Activated T-helper 2 cell treated with anti-CD3 and anti-CD28 coated beads, Interferon-gamma antibody, Interleukin-2, Interleukin-4, amounts not matched to agents 10 μg/mL and 5 μg/mL and 100 μg/mL, durations not matched to agents 14 hours and 24 hours and 36 hours (primary cell): ENCODE data around the gene TATDN2. TPM values are rescaled to one million over a fixed set of nuclear protein-coding genes. Genes with fewer than 3 reads are reported as not detected.
"Not testable (repeated sequence)": the region's sequence is repeated elsewhere in the genome, so short reads cannot be mapped to it uniquely, and the experiment has no call there.

ENCODE experiments used
- DNase-seq: peaks from one replicate; pipeline ENCODE4 v3.0.0; 2021; ENCODE audit warnings: low spot score
- H3K27ac Mint-ChIP-seq: one replicate; pipeline ENCODE4 v1.8.0; 2021; ENCODE audit warnings: mixed read lengths
- H3K27me3 Mint-ChIP-seq: one replicate; pipeline ENCODE4 v1.8.0; 2021; ENCODE audit warnings: low read depth, mixed read lengths
- H3K36me3 Mint-ChIP-seq: one replicate; pipeline ENCODE4 v1.8.0; 2021; ENCODE audit warnings: low read depth, mixed read lengths
- H3K4me1 Mint-ChIP-seq: one replicate; pipeline ENCODE4 v1.8.0; 2021; ENCODE audit warnings: low read depth, mixed read lengths
- H3K4me3 Mint-ChIP-seq: one replicate; pipeline ENCODE4 v1.8.0; 2021; ENCODE audit warnings: low read depth, mild to moderate bottlenecking, moderate library complexity, mixed read lengths
- H3K9me3 Mint-ChIP-seq: one replicate; pipeline ENCODE4 v1.8.0; 2021; ENCODE audit warnings: mixed read lengths
- intact Hi-C: fragments of 100-400 bp; cut with micrococcal nuclease; formaldehyde crosslinking; loops from one replicate; pipeline ENCODE4 v1.15.1; 2023
- total RNA-seq: library from RNA; stranded (reverse); gene quantifications from 2 replicates; pipeline ENCODE4 v1.2.3, GENCODE V29; 2022

The TATDN2 gene
- total RNA-seq, 1 donor from 2014 or later = 65.6 TPM

DNA sequence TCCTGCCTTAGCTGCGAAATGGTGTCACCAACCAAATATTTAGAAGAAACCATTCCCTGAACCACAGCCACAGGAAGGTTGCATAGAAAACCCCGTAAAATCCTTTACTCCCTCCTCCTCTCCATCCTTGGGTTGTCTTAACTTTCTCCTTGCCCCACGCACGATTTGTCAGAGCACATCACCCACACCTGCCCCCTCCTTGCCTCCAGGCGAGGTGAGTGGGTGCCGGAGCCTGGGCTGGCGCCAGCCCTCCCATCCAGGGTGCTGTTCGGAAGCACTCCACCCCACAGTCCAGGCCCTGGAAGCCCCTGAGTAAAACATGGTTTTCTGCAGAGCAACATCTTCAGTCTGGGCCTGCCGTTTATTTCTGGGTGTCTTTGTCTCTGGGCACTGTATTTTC is 40.8 kb downstream of the TATDN2 start:
- H3K27me3 Mint-ChIP-seq = no peaks in the 10 kb centered on the region
- peaks cover 31% of the 10 kb centered on the region for H3K4me1 Mint-ChIP-seq
- no peaks in the 10 kb centered on the region for H3K9me3 Mint-ChIP-seq
- intact Hi-C loops = loop anchor here (10.0 kb wide), 1 partner anchor 354 kb away; the partner anchor contains the start of gene CRELD1
- peaks cover 71% of the 10 kb centered on the region for H3K36me3 Mint-ChIP-seq
- H3K4me3 Mint-ChIP-seq = no peak overlapping the region
- H3K27ac Mint-ChIP-seq = no peak overlapping the region
- DNase-seq = no peak

DNA sequence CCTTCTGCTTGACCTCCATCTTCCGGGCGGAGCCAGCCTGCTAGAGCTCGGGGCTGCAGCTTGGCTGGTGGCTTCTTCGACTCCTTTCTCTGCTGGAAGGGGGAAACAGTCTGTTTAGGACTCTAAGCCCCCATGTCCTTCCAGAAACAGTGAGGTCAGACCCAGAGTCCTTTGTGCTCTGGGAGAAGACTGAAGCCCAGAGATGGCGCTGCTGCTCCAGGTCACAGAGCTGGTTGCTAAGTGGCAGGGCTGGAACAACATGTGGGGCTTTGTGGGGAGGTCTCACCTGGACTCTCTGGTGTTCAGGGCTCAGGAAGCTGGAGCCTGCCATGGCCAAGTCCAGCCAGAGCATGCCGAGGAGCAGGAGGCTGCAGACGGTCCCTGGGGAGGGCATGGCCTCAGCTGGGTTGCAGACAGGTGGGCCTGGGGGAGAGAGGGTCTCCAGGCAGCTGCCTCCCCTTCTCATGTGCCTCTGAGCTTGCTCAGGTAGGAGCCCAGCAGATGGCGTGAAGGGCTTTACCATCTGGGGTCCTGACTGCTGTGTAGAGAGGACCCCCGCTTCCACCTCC is 41.6 kb downstream of the TATDN2 start:
- H3K4me1 Mint-ChIP-seq = peaks cover 23% of the 10 kb centered on the region
- intact Hi-C loops = loop anchor here (10.0 kb wide), 1 partner anchor 355 kb away; the partner anchor contains the start of gene CRELD1
- no peak overlapping the region for H3K27ac Mint-ChIP-seq
- H3K9me3 Mint-ChIP-seq = no peaks in the 10 kb centered on the region
- no peaks in the 10 kb centered on the region for H3K27me3 Mint-ChIP-seq
- H3K4me3 Mint-ChIP-seq = no peak overlapping the region
- H3K36me3 Mint-ChIP-seq = peaks cover 73% of the 10 kb centered on the region
- no peak for DNase-seq

DNA sequence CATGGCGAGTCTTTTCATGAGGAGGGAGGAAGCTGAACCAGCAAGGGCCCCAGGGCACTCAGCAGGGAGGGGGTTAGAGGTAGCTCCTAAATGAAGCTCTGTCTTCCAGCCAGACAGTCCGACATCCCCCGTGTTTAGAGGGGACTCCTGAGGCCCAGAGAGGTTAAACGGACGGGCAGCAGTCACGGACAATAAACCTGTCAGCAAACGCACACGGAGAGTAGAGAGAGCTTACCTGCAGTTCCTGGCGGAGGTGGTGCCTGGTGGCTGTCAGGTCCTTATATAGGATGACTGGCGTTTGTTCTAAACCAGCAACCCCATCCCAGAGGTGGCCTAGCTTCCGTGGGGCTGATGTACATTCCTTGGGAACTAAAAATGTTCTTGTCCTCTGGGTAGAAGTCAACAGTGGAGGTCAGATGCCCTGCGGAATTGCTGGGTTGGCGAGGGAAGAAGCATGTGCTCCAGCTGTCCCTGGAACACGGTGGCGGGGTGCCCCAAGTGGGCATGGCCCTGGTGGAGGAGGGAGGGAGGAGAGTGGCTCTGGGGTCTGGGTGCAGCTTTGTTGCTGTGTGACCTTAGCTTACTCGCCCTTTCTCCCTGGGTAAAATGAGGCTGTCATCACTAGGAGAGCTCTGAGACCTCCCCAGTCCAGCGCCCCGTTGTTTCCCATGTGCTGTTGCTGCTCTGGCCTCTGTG is 42.4 kb downstream of the TATDN2 start:
- H3K4me1 Mint-ChIP-seq = peaks cover 17% of the 10 kb centered on the region

DNA sequence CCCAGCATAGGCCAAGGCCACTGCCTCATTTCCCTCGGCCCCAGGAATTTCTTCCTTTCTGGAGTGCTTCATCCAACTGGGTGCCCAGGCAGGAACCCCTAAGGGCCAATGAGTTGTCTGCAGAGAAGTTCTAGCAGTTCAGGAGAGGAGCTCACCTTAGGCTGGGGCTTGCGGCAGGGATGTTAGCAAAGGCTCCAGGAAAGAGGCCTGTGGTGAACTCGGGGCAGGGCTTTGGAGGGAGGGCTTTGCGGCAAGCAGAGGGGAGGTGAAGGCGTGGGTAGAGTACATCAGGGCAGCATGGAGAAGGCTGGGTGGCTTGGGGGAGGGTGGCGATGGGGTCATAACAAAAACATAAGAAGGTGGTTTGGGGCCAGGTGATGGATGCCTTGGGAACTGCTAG is 43.4 kb downstream of the TATDN2 start:
- DNase-seq = no peak
- peaks cover 71% of the 10 kb centered on the region for H3K36me3 Mint-ChIP-seq
- H3K9me3 Mint-ChIP-seq = no peaks in the 10 kb centered on the region
- no peaks in the 10 kb centered on the region for H3K27me3 Mint-ChIP-seq
- peaks cover 13% of the 10 kb centered on the region for H3K4me1 Mint-ChIP-seq
- H3K4me3 Mint-ChIP-seq = no peak overlapping the region
- peak overlapping the region; percentile 61 for H3K27ac Mint-ChIP-seq
- intact Hi-C loops = no loop called here

More for the DNA sequence above, 42.4 kb downstream of the TATDN2 start:
- Mint-ChIP-seq H3K27ac (no peak overlapping the region), H3K9me3 (no peaks in the 10 kb centered on the region), H3K36me3 (peaks cover 72% of the 10 kb centered on the region), H3K27me3 (no peaks in the 10 kb centered on the region), H3K4me3 (no peak overlapping the region)
- intact Hi-C loops = no loop called here
- no peak for DNase-seq

DNA sequence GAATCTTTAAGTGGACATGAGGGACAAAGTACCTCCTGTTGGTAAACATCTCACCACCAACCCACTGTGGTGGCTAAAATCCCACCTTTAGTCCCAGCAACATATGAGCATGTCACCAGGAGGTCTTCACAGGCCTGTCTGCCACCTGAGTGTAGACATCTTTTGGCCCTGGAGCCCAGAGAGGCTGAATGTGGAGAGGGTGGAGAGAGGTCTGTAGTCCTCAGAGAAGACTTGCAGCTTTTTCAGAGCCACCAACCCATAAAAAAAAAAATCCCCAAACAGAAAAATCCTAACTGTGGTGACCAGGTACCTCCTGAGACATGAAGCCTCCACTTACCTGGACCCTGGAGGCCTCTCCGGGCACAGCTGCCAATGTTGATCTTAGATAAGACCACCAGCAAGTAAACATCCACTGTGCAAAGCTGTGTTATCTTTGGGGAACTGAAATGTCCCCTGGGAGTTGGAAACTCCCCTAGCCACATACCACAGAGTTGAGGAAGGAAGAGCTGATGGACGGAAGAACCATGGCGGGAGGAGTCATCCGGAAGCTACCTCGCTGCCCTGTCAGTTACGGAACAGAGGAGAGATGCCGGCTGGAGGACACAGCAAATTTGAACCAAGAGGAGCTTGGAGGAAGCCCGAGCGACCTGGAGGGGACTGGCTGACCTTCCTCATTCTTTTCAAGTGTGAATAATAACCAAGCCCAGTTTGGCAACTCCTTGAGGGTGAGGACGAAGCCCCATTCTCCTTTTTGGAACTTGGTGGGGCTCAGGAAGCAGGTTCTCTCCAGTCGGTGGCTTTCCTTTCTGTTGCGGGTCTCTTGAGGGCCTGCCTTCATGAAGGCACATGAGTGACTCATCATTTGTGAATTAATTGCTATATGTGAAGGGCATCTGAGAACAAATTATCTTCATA is 44.5 kb downstream of the TATDN2 start, which contains the start of gene GHRL:
GHRL (minus strand) TSS at position 443 of the 915 bp plus-strand sequence. CDS start 2,767 bp downstream, outside the sequence.
- Mint-ChIP-seq H3K4me1 (peaks cover 13% of the 10 kb centered on the region), H3K36me3 (peaks cover 69% of the 10 kb centered on the region), H3K4me3 (no peak within 1 kb of the TSS), H3K27ac (peak within 1 kb of the TSS; percentile 61), H3K27me3 (no peaks in the 10 kb centered on the region), H3K9me3 (no peaks in the 10 kb centered on the region)
- no peak for DNase-seq
- intact Hi-C loops = no loop called here

DNA sequence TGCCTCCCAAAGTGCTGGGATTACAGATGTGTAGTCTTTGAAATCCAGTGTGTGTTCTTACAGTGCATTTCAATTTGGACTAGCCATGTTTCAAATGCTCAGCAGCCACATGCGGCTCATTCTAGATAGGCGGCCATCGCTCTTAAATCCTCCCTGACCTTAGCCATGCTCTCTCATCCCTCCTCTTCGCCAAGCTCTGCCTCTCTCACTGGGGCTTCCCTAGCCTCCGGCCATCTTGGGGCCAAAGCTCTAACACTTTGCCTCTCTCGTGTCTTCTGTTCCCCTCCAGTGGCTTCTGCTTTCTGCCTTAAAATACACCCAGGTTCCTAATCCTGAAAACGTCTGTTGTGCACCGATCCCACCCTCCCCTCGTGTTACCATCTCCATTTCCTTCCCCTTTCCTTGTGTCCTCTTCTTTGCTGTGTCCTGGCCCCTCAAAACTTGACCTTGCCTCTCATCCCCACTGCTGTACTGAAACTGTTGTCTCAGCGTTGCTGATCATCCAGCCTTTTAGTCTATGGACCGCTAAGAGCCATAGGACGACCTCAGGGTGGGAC is 45.8 kb downstream of the TATDN2 start:
- peaks cover 63% of the 10 kb centered on the region for H3K36me3 Mint-ChIP-seq
- H3K27ac Mint-ChIP-seq = peak overlapping the region; percentile 26
- no peak overlapping the region for H3K4me3 Mint-ChIP-seq
- no peaks in the 10 kb centered on the region for H3K9me3 Mint-ChIP-seq
- H3K4me1 Mint-ChIP-seq = peaks cover 13% of the 10 kb centered on the region
- intact Hi-C loops = no loop called here
- no peak for DNase-seq
- no peaks in the 10 kb centered on the region for H3K27me3 Mint-ChIP-seq

DNA sequence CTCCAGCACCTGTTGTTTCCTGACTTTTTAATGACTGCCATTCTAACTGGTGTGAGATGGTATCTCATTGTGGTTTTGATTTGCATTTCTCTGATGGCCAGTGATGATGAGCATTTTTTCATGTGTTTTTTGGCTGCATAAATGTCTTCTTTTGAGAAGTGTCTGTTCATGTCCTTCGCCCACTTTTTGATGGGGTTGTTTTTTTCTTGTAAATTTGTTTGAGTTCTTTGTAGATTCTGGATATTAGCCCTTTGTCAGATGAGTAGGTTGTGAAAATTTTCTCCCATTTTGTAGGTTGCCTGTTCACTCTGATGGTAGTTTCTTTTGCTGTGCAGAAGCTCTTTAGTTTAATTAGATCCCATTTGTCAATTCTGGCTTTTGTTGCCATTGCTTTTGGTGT is 49.8 kb downstream of the TATDN2 start:
- intact Hi-C loops, H3K4me1 Mint-ChIP-seq, DNase-seq, H3K4me3 Mint-ChIP-seq, H3K27ac Mint-ChIP-seq, H3K27me3 Mint-ChIP-seq, H3K9me3 Mint-ChIP-seq: not testable (repeated sequence)
- H3K36me3 Mint-ChIP-seq = peaks cover 74% of the 10 kb centered on the region

DNA sequence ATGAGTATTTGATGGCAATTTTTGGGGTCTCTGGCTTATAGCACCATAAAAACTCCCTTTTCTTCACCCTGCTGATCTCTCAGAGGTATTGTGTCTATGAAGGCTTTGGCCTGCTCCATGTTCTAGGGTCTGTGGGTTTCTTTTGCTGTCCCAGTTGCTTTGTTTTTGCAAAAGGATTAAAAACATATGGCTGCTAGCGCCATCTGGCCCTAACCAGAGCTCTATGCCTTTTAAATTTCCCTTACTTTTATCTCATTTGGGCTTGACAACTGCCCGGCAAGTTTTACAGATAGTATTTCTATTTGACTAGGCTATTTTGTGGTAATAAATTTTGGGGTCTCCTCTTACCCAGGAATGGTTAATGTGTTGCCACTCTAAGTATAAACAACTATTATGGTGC is 50.9 kb downstream of the TATDN2 start:
- DNase-seq = no peak
- intact Hi-C loops = no loop called here
- Mint-ChIP-seq H3K4me1 (peaks cover 8% of the 10 kb centered on the region), H3K27ac (peak overlapping the region; percentile 62), H3K9me3 (no peaks in the 10 kb centered on the region), H3K4me3 (no peak overlapping the region), H3K36me3 (peaks cover 80% of the 10 kb centered on the region), H3K27me3 (no peaks in the 10 kb centered on the region)

DNA sequence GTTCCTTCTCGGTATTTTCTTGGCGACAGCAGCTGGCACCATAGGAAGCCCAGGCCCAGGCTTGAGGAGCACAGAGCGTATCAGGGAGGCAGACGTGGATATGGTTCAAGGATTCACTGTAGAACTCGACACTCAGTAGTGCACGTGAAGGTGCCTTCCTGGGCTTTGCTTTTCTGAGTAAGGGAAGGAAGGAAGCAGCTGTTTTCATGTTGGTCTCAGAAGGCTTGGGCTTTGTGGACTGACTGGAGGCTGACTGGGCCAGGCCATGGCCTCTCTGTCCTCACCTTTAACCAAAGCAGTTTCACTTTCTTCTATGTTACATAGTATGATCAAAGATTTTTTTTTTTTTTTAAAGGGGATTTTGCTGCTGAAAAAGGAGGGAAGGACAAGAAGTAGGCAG is 51.4 kb downstream of the TATDN2 start:
- H3K36me3 Mint-ChIP-seq = peaks cover 78% of the 10 kb centered on the region
- H3K9me3 Mint-ChIP-seq = no peaks in the 10 kb centered on the region
- no peak overlapping the region for H3K4me3 Mint-ChIP-seq
- no peaks in the 10 kb centered on the region for H3K27me3 Mint-ChIP-seq
- peaks cover 8% of the 10 kb centered on the region for H3K4me1 Mint-ChIP-seq
- intact Hi-C loops = no loop called here
- no peak for DNase-seq
- peak overlapping the region; percentile 62 for H3K27ac Mint-ChIP-seq

DNA sequence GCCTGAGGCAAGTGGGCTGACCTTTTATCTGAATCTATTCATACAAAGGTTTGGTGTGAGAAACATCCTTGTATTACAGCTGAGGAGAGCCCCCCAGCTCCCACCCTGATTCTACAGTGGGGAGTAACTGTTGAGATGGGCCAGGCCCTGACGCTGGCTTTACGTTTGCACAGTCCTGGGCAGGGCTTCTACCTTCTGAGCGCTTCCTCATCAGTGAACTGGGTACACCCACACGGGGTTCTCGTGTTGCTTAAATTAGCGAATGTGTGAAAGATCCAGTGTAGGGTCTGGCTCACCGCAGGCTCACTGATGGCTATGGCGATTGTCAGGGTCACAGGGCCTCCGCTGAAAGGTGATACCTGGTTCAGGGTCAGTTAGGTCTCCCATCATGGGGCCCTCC is 51.8 kb downstream of the TATDN2 start:
- Mint-ChIP-seq H3K36me3 (peaks cover 78% of the 10 kb centered on the region), H3K4me3 (no peak overlapping the region), H3K27ac (peak overlapping the region; percentile 62), H3K4me1 (peaks cover 8% of the 10 kb centered on the region), H3K9me3 (no peaks in the 10 kb centered on the region), H3K27me3 (no peaks in the 10 kb centered on the region)
- intact Hi-C loops = no loop called here
- no peak for DNase-seq

DNA sequence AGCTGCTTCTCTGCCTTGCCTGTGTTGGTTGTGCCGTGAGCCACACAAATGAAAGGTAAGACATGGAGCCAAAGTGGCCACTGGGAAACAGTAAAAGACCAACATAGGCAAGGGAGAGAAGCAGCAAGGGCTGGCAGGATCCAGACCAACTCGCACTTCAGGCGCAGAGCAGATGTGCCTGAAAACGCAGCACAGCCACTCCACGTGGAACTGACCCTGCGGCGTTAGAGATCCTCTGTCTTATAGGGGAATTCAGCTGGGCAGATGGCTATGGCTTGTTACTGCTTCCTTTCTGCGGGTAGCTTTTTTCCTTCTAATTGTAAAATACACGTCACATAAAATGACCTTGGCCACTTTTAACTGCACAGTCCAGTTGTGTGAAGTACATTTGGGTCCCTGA is 54.8 kb downstream of the TATDN2 start:
- H3K9me3 Mint-ChIP-seq = no peaks in the 10 kb centered on the region
- peaks cover 8% of the 10 kb centered on the region for H3K4me1 Mint-ChIP-seq
- H3K36me3 Mint-ChIP-seq = peaks cover 88% of the 10 kb centered on the region
- no peaks in the 10 kb centered on the region for H3K27me3 Mint-ChIP-seq
- no peak overlapping the region for H3K4me3 Mint-ChIP-seq
- intact Hi-C loops = no loop called here
- no peak overlapping the region for H3K27ac Mint-ChIP-seq
- DNase-seq = no peak

DNA sequence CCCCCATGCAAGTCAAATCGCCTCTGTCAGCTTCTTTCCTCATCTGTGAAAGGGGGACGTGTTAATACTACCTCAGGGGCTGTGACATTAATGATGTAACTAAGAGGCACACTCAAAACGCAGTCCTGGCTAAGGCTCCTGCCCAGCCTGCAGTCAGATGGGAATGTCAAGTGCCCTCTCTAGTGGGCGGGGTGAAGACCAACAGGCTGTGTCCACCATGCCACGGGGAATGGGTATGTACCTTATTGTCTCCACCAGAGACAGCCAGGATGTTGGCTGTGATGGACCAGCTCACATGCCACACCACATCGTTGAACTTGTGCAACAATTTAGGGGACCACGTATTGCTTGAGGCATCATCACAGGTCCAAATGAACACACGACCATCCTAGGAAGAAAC is 55.5 kb downstream of the TATDN2 start:
- Mint-ChIP-seq H3K36me3 (peaks cover 89% of the 10 kb centered on the region), H3K27ac (no peak overlapping the region)
- intact Hi-C loops = no loop called here

More for the DNA sequence above, 55.5 kb downstream of the TATDN2 start:
- no peak for DNase-seq
- H3K9me3 Mint-ChIP-seq = no peaks in the 10 kb centered on the region
- H3K4me1 Mint-ChIP-seq = peaks cover 8% of the 10 kb centered on the region
- no peak overlapping the region for H3K4me3 Mint-ChIP-seq
- no peaks in the 10 kb centered on the region for H3K27me3 Mint-ChIP-seq
